Measurements from ENCODE around the gene PBX4.

The PBX4 gene

DNA sequence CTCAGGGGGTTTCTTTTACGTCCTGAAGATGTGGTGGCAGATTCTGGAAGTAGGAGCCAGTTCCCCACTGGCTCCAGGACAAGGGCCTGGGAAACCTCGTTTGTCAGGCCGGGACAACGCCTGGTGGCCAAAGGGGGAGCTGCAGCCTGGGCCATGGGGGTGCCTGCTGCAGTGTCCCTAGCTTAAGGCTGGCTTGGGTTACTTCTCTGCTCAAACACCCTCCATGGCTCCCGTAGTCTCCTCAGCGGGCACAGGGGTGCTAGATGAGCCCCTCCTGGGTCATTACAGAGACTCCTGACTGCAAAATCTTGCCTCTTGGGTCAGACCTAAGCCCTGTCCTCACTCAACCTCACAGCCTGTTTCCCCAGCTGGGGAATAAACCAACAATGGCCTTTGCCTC, 65.7 kb downstream of the PBX4 start:
- Histone ChIP-seq H3K4me3 (ENCODE audit: low read depth, low read length) (no peak overlapping the region), H3K27ac (ENCODE audit: low read depth, low read length) (no peak overlapping the region), H3K27me3 (ENCODE audit: insufficient read depth, low read length) (no peaks in the 10 kb centered on the region), H2AFZ (ENCODE audit: low read length, unreplicated experiment) (no peak overlapping the region), H3K4me1 (ENCODE audit: control insufficient read depth, insufficient read depth, low read length, unreplicated experiment) (no peaks in the 10 kb centered on the region), H3K79me2 (ENCODE audit: control insufficient read depth, insufficient read depth, low read length, unreplicated experiment) (no peaks in the 10 kb centered on the region), H3K36me3 (ENCODE audit: insufficient read depth, low read length) (no peaks in the 10 kb centered on the region)

DNA sequence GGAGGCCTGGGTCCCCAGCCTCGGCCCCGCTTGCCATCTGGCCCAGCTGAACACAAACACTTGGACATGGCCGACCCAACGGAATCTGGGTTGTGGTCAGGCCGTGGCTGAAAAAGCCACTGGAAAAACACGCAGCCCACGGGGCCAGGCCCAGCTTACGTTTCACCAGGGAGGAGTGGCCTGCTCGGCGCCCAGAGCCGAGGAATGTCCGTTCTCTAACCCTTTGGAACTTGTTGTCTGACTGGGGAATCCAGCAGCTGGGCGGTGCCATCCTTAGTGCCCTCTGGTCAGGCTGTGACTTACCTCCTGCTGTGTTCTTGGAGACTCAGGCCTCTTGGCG, 66.7 kb downstream of the PBX4 start:
- H3K27me3 ChIP-seq (ENCODE audit: insufficient read depth, low read length), result no peaks in the 10 kb centered on the region
- no peaks in the 10 kb centered on the region for H3K4me1 ChIP-seq (ENCODE audit: control insufficient read depth, insufficient read depth, low read length, unreplicated experiment)
- H3K27ac ChIP-seq (ENCODE audit: low read depth, low read length), result no peak overlapping the region
- no peak overlapping the region for H3K4me3 ChIP-seq (ENCODE audit: low read depth, low read length)
- no peaks in the 10 kb centered on the region for H3K36me3 ChIP-seq (ENCODE audit: insufficient read depth, low read length)
- no peaks in the 10 kb centered on the region for H3K79me2 ChIP-seq (ENCODE audit: control insufficient read depth, insufficient read depth, low read length, unreplicated experiment)
- no peak overlapping the region for H2AFZ ChIP-seq (ENCODE audit: low read length, unreplicated experiment)

DNA sequence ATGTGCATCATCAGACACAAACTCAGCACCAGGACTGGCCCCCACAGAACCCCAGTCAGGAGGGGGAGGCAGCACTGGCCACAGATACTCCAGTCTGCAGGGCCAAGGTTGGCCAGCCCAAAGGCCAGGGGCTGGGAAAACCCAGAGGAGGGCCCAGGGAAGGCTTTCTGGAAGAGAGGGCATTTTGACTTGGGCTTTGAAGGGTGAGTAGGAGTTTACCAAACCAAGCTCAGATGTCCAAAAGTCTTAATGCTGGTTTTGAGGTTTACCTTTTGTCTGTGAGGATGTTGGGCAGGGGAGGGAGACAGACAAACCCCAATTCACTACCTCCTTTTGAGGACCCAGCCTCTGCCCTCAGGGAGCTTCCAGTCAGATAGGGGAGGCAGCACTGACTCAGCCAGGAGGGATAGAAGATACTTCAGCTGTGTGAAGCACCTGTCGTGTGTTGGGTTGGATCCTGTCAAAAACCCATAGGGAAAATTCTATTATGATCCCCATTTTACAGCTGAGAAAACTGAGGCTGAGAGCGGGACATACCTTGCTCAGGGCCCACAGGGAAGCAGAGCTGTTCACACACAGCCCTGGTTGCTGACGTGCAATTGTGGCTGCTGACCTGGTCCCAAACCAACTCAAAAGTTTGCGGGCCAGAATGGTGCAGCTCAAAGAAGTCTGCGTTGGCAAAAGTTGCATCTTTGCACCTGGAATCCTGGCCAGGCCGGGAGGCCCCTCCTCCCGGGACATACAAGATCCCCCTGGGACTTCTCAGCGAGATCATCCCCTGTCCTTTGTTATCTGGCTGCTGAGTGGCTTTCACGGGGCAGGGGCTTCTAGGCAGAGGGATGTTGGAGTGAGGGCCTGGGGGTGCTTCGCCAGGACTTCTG, 67.3 kb downstream of the PBX4 start:
- Histone ChIP-seq H3K27me3 (ENCODE audit: insufficient read depth, low read length) (no peaks in the 10 kb centered on the region), H3K4me3 (ENCODE audit: low read depth, low read length) (no peak overlapping the region), H2AFZ (ENCODE audit: low read length, unreplicated experiment) (no peak overlapping the region), H3K36me3 (ENCODE audit: insufficient read depth, low read length) (no peaks in the 10 kb centered on the region), H3K27ac (ENCODE audit: low read depth, low read length) (no peak overlapping the region), H3K4me1 (ENCODE audit: control insufficient read depth, insufficient read depth, low read length, unreplicated experiment) (no peaks in the 10 kb centered on the region), H3K79me2 (ENCODE audit: control insufficient read depth, insufficient read depth, low read length, unreplicated experiment) (no peaks in the 10 kb centered on the region)

DNA sequence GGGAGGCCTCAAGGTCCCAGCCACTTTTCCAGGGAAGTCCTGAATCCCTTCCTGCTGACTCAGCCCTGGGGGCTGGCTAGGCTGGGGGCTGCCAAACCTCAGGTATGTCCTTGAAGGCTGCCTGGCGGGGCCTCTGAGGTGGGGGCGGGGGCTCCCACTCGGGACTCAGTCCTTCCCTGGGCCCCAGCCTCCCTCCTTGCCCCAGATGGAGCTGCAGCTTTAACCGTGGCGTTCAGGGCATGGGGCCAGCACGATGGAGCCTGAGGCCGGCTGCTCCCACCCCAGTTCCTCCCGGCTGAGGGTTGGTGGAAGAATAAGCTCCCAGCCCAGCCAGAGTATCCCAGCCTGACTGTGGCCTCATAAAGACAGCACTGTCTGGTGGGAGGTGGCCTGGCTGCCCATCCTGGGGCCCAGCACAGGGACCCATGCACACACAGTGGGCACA, 68.0 kb downstream of the PBX4 start:
- Histone ChIP-seq H3K36me3 (ENCODE audit: insufficient read depth, low read length) (no peaks in the 10 kb centered on the region), H3K27ac (ENCODE audit: low read depth, low read length) (no peak overlapping the region), H3K4me1 (ENCODE audit: control insufficient read depth, insufficient read depth, low read length, unreplicated experiment) (no peaks in the 10 kb centered on the region), H3K79me2 (ENCODE audit: control insufficient read depth, insufficient read depth, low read length, unreplicated experiment) (no peaks in the 10 kb centered on the region), H2AFZ (ENCODE audit: low read length, unreplicated experiment) (no peak overlapping the region), H3K27me3 (ENCODE audit: insufficient read depth, low read length) (no peaks in the 10 kb centered on the region), H3K4me3 (ENCODE audit: low read depth, low read length) (no peak overlapping the region)

DNA sequence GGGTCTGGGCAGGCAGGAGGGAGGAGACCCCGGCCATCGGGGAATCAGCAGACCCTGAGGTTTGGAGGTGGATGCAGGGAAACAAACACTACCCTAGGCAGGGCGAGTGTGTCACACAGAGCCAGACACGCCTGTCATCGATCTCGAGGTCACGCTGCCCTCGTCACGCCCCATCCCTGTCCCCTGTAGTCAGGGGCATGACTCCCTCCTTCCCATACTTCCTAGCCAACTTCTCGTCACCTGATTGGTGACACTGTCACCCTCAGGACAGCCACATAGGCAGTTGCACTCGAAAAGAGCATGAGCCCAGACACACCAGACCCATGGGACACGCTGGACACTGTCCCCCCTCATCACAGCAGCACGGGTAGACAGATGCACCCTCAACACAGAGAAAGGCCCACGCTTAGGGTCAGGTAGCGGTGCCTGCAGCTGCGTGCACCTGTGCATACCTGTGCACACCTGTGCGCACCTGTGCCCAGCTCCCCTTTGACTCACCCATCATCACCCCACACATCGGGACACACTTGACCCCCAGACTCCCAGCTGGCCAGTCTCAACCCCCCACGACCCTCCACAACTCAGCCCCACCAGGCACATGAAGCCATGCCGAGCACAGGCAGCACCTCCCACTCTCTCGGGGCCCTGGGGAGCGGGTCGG, 68.6 kb downstream of the PBX4 start:
- H3K27ac ChIP-seq (ENCODE audit: low read depth, low read length), result no peak overlapping the region
- no peaks in the 10 kb centered on the region for H3K27me3 ChIP-seq (ENCODE audit: insufficient read depth, low read length)
- H3K4me3 ChIP-seq (ENCODE audit: low read depth, low read length), result no peak overlapping the region
- no peaks in the 10 kb centered on the region for H3K36me3 ChIP-seq (ENCODE audit: insufficient read depth, low read length)
- no peaks in the 10 kb centered on the region for H3K79me2 ChIP-seq (ENCODE audit: control insufficient read depth, insufficient read depth, low read length, unreplicated experiment)
- no peak overlapping the region for H2AFZ ChIP-seq (ENCODE audit: low read length, unreplicated experiment)
- H3K4me1 ChIP-seq (ENCODE audit: control insufficient read depth, insufficient read depth, low read length, unreplicated experiment), result no peaks in the 10 kb centered on the region

DNA sequence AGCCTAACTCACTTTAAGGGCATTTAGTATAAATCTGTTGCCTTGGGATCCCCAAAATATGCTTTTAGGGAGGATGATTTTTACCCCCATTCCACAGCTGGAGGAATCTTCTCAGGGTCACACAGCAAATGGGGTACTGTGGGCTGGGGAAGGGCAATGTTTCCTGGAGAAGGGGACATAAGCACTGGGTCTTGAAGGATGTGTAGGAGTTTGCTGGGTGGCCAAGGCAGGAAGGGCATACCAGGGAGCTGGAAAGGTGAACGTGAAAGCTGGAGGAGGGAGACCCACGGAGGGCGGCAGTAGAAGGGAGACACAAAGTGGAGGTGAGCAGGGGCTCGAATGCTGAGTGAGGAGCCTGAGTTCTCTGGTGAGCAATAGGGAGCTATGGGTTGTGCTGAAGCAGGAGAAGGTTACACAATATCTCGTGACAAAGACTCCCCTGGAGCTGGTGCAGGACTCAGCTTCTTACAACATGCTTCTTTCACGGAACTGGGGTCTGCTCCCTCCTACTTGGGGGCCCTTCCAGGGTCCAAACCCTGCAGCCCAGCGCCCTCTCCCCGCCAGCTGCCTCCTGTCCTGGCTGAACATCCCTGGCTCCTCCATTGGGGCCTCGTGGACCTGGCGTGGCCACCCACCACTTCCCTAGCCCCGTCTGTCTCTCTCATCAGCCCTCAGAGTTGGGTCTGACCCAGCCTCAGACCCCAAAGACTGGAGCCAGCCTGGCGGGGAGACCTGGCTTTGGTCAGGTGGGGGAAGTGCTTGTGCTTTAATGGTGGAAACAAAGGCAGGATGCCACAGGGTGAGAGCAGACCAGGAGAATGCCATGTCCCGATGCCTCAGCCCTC, 69.3 kb downstream of the PBX4 start:
- H3K4me1 ChIP-seq (ENCODE audit: control insufficient read depth, insufficient read depth, low read length, unreplicated experiment), result no peaks in the 10 kb centered on the region
- H3K79me2 ChIP-seq (ENCODE audit: control insufficient read depth, insufficient read depth, low read length, unreplicated experiment), result no peaks in the 10 kb centered on the region
- no peak overlapping the region for H3K4me3 ChIP-seq (ENCODE audit: low read depth, low read length)
- no peaks in the 10 kb centered on the region for H3K27me3 ChIP-seq (ENCODE audit: insufficient read depth, low read length)
- H2AFZ ChIP-seq (ENCODE audit: low read length, unreplicated experiment), result no peak overlapping the region
- H3K36me3 ChIP-seq (ENCODE audit: insufficient read depth, low read length), result no peaks in the 10 kb centered on the region
- no peak overlapping the region for H3K27ac ChIP-seq (ENCODE audit: low read depth, low read length)

DNA sequence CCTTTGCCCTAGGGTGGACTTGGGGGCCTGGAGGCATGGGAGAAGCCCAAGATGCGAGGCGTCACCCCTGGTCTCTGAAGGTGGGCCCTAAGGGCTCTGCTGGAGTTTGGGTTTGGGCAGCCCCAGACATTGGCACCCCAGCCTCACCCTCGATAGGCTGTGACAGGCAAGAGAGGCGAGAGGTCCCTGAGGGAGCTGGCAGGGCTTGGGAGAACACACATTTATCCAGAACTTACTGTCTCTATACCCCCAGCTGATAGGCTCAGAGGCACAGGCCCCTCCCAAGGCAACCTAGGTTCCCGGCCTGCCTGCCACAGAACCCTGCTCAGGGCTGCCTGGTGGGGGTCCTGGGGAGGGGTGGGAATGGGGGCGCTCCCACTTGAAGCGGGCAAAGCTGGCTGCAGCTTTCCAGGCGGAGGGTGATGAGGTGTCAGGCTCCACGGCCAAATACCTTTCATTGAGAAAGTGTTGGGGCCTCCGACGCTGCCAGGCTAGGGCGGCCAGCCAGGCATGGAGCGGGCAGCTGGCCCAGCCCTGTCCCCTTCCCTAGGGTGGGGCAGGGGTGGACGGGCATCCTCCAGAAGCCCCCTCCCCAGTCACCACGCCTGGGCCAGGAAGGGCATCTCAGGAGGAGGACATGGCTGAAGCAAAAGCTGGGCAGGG, 70.7 kb downstream of the PBX4 start:
- Histone ChIP-seq H3K27ac (ENCODE audit: low read depth, low read length) (no peak overlapping the region), H3K36me3 (ENCODE audit: insufficient read depth, low read length) (no peaks in the 10 kb centered on the region), H3K79me2 (ENCODE audit: control insufficient read depth, insufficient read depth, low read length, unreplicated experiment) (no peaks in the 10 kb centered on the region), H3K4me1 (ENCODE audit: control insufficient read depth, insufficient read depth, low read length, unreplicated experiment) (no peaks in the 10 kb centered on the region), H3K27me3 (ENCODE audit: insufficient read depth, low read length) (no peaks in the 10 kb centered on the region), H3K4me3 (ENCODE audit: low read depth, low read length) (no peak overlapping the region), H2AFZ (ENCODE audit: low read length, unreplicated experiment) (no peak overlapping the region)

DNA sequence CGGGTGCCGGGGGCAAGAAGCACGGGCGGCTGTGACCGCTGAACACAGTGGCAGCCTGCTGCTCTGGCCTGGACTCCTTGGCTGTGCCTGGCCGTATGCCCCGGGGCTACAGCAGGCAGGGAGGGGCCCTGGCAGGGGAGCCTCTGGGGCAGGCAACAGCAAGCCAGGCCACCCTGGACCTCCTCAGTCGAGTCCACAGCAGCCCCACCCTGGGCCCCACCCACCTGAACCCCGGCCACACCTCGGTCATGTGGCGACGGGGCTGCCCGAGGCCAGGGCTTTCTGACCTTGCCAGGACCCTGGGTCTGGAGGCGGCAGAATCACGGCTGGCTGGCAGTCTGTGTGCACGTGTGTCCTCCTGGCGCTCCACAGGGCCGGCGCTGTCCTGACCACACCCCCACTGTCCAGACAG, 71.7 kb downstream of the PBX4 start:
- no peaks in the 10 kb centered on the region for H3K79me2 ChIP-seq (ENCODE audit: control insufficient read depth, insufficient read depth, low read length, unreplicated experiment)
- H3K4me1 ChIP-seq (ENCODE audit: control insufficient read depth, insufficient read depth, low read length, unreplicated experiment), result no peaks in the 10 kb centered on the region
- no peaks in the 10 kb centered on the region for H3K27me3 ChIP-seq (ENCODE audit: insufficient read depth, low read length)
- H3K36me3 ChIP-seq (ENCODE audit: insufficient read depth, low read length), result no peaks in the 10 kb centered on the region
- no peak overlapping the region for H2AFZ ChIP-seq (ENCODE audit: low read length, unreplicated experiment)
- H3K27ac ChIP-seq (ENCODE audit: low read depth, low read length), result no peak overlapping the region
- H3K4me3 ChIP-seq (ENCODE audit: low read depth, low read length), result no peak overlapping the region

DNA sequence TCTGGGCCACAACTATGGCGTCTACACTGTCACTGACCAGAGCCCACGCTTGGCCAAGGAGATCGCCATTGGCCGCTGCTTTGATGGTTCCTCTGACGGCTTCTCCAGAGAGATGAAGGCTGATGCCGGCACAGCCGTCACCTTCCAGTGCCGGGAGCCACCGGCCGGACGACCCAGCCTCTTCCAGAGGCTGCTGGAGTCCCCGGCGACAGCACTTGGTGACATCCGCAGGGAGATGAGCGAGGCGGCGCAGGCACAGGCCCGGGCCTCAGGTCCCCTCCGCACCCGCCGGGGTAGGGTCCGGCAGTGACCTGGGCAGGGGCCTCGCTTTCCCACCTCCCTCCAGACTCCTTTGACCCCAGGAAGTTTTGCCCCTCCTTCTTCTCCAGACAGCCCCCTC, 72.8 kb downstream of the PBX4 start:
- no peak overlapping the region for H3K27ac ChIP-seq (ENCODE audit: low read depth, low read length)
- no peaks in the 10 kb centered on the region for H3K4me1 ChIP-seq (ENCODE audit: control insufficient read depth, insufficient read depth, low read length, unreplicated experiment)
- no peak overlapping the region for H3K4me3 ChIP-seq (ENCODE audit: low read depth, low read length)
- H3K27me3 ChIP-seq (ENCODE audit: insufficient read depth, low read length), result no peaks in the 10 kb centered on the region
- no peaks in the 10 kb centered on the region for H3K79me2 ChIP-seq (ENCODE audit: control insufficient read depth, insufficient read depth, low read length, unreplicated experiment)
- no peak overlapping the region for H2AFZ ChIP-seq (ENCODE audit: low read length, unreplicated experiment)
- no peaks in the 10 kb centered on the region for H3K36me3 ChIP-seq (ENCODE audit: insufficient read depth, low read length)

DNA sequence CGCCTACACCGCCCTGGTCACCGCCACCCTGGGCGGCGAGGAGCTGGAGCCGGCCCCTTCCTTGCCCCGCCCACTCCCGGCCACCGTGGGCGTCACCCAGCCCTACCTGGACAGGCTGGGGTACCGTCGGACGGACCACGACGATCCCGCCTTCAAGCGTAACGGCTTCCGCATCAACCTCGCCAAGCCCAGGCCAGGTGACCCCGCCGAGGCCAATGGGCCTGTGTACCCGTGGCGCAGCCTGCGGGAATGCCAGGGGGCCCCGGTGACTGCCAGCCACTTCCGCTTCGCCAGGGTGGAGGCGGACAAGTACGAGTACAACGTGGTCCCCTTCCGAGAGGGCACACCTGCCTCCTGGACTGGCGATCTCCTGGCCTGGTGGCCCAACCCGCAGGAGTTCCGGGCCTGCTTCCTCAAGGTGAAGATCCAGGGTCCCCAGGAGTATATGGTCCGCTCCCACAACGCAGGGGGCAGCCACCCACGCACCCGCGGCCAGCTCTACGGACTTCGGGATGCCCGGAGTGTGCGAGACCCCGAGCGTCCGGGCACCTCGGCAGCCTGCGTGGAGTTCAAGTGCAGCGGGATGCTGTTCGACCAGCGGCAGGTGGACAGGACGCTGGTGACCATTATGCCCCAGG, 73.4 kb downstream of the PBX4 start:
- Histone ChIP-seq H3K27ac (ENCODE audit: low read depth, low read length) (no peak overlapping the region), H3K79me2 (ENCODE audit: control insufficient read depth, insufficient read depth, low read length, unreplicated experiment) (no peaks in the 10 kb centered on the region), H2AFZ (ENCODE audit: low read length, unreplicated experiment) (no peak overlapping the region), H3K4me3 (ENCODE audit: low read depth, low read length) (no peak overlapping the region), H3K27me3 (ENCODE audit: insufficient read depth, low read length) (no peaks in the 10 kb centered on the region), H3K4me1 (ENCODE audit: control insufficient read depth, insufficient read depth, low read length, unreplicated experiment) (no peaks in the 10 kb centered on the region), H3K36me3 (ENCODE audit: insufficient read depth, low read length) (no peaks in the 10 kb centered on the region)

Measured in ACC112 (cell line).